ENCODE results near the gene ANK2.

The ANK2 gene

GRCh38 chr4:113170115-113170804, 120.8 kb downstream of the ANK2 start:
- Histone ChIP-seq H3K9me3 (no peaks in the 10 kb centered on the region), H3K4me3 (ENCODE audit: low read depth, low read length) (no peak overlapping the region), H3K4me1 (no peaks in the 10 kb centered on the region; the same call in 1 of the 2 replicates), H3K36me3 (no peaks in the 10 kb centered on the region), H3K27me3 (no peaks in the 10 kb centered on the region)
- DNase-seq: no peak
- TF ChIP-seq, protein P1, sequence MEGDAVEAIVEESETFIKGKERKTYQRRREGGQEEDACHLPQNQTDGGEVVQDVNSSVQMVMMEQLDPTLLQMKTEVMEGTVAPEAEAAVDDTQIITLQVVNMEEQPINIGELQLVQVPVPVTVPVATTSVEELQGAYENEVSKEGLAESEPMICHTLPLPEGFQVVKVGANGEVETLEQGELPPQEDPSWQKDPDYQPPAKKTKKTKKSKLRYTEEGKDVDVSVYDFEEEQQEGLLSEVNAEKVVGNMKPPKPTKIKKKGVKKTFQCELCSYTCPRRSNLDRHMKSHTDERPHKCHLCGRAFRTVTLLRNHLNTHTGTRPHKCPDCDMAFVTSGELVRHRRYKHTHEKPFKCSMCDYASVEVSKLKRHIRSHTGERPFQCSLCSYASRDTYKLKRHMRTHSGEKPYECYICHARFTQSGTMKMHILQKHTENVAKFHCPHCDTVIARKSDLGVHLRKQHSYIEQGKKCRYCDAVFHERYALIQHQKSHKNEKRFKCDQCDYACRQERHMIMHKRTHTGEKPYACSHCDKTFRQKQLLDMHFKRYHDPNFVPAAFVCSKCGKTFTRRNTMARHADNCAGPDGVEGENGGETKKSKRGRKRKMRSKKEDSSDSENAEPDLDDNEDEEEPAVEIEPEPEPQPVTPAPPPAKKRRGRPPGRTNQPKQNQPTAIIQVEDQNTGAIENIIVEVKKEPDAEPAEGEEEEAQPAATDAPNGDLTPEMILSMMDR (IDR thresholded peaks at IDR 0.05; ENCODE audit: low read depth, low read length): no peak

GRCh38 chr4:113170805-113171468, 121.5 kb downstream of the ANK2 start:
- H3K36me3 ChIP-seq: no peaks in the 10 kb centered on the region
- H3K4me3 ChIP-seq (ENCODE audit: low read depth, low read length): no peak overlapping the region
- TF ChIP-seq, protein P1 (IDR thresholded peaks at IDR 0.05; ENCODE audit: low read depth, low read length): no peak
- no peaks in the 10 kb centered on the region; the same call in 1 of the 2 replicates for H3K4me1 ChIP-seq
- no peaks in the 10 kb centered on the region for H3K9me3 ChIP-seq
- no peaks in the 10 kb centered on the region for H3K27me3 ChIP-seq
- no peak for DNase-seq

GRCh38 chr4:113173126-113173792, 123.8 kb downstream of the ANK2 start:
- Histone ChIP-seq H3K9me3 (no peaks in the 10 kb centered on the region), H3K4me3 (ENCODE audit: low read depth, low read length) (no peak overlapping the region), H3K4me1 (no peaks in the 10 kb centered on the region; the same call in 1 of the 2 replicates), H3K36me3 (no peaks in the 10 kb centered on the region), H3K27me3 (no peaks in the 10 kb centered on the region)
- TF ChIP-seq, protein P1 (IDR thresholded peaks at IDR 0.05; ENCODE audit: low read depth, low read length): no peak
- no peak for DNase-seq

DNA sequence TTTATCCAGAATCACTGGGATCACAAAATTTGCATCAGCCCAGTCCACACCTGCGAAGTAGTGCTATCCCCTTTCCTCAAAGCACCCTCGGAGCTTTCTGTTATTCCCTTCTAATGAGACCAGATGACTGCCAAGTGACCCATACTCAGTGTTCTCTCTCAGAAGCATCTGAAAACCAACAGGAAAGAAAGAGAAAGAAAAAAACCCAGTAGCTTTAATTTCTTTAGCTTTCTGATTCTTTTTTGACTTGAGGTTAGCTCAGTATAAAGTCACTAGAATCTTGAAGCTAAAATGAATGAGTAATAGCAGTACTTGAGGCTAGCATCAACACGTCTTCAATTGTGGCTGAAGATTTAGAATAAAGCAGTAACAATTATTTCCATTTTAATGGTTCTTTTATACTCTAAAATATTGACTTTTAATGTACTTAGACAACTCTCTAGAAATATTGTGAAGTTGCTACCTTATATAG, 124.4 kb downstream of the ANK2 start:
- Histone ChIP-seq H3K4me3 (ENCODE audit: low read depth, low read length) (no peak overlapping the region), H3K36me3 (no peaks in the 10 kb centered on the region), H3K27me3 (no peaks in the 10 kb centered on the region), H3K4me1 (no peaks in the 10 kb centered on the region), H3K9me3 (no peaks in the 10 kb centered on the region)
- no peak for DNase-seq
- TF ChIP-seq, protein P1 (IDR thresholded peaks at IDR 0.05; ENCODE audit: low read depth, low read length): no peak

- Histone ChIP-seq H3K36me3 (no peaks in the 10 kb centered on the region), H3K4me3 (ENCODE audit: low read depth, low read length) (no peak overlapping the region), H3K27me3 (no peaks in the 10 kb centered on the region), H3K4me1 (no peaks in the 10 kb centered on the region), H3K9me3 (no peaks in the 10 kb centered on the region)
- no peak for DNase-seq
- TF ChIP-seq, protein P1 (IDR thresholded peaks at IDR 0.05; ENCODE audit: low read depth, low read length): no peak
Observed at GRCh38 chr4:113179091-113179490, 129.6 kb downstream of the ANK2 start.

Data from BE2C (cell line).